NCI-H1048 (cell line): ENCODE results near the gene CCT7.
"Not testable (repeated sequence)": the region's sequence is repeated elsewhere in the genome, so short reads cannot be mapped to it uniquely, and the experiment has no call there.

Source experiments
- DNase-seq: peaks from one replicate; lab custom pipeline; 2025; lab: John Stamatoyannopoulos, UW

CCT7 gene

DNA sequence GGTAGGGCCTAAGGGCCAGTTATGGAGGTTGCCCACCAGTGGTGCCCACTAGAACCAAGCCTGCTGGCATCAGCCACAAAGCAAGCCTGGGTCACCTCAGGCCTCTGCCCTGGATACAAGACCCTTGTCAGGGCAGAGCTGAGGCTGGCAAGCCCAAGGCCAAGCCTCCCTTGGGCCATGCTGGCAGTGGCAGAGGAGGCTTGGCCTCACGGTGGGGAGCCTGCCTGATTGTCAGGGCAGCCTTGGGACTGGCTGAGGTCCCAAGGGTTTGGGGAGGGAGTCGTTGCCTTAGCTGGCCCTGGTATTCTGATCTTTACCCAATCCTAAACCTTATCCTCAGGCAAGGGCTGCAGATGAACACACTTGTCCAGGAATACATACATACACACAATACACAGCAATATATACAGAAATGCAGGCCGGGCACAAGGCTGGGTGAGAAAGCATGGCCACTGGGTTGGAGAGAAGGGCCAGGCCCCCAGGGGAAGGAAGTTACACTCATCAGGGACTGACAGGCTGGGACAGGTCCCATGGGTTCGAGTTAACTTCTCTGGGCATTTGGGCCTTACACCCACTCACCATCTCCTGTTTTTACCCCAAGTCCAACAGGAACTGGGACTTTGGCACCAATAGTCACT lies 21.0 kb downstream of the CCT7 start:
- DNase-seq, result no peak

DNA sequence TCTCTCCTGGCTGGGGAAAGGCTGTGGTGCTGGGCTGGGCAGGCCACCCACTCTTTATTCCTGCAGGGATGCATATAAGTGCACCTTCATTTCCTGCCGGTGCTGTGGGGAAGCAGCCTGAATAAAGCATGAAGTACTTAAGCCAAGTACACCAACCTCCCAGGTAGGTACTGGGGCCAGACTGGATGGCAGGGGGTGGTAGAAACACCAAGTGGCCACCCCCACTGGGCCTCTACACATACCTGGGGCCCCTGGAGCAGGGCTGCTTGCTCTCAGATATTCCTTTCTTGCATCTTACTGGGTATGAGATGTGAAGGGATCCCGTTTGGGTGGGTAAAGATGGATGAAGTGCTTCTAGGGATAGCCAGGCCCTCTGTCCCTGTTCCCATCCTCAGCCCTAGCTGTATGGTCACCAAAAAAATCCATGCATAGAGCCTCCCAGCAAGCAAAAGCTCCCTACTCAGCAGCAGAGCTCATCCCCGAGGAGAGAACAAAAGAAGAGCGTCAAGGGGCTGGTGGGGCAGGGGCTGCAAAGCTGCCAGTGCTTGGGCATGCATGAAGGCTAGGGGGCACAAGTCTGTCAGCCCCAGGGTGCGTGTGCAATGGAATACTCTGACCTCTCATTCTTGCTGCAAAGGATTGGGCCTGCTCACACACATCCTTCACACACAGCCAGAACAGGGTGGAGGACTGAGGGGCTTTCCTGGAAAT lies 22.0 kb downstream of the CCT7 start:
- no peak for DNase-seq

DNA sequence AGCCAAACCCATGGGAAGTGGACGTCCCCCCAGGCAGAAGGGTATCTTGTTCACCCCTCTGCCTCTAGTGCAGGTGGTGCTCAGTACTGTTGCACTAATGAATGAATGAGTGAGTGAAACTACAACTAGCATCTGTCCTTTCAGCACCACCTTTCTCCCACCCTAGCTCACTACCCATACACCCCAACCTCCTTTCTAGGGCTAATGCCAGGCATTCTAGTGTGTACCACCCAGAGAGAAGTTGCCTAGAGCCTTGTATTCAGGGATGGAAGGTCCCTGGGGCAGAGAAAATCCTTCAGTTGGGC lies 22.5 kb downstream of the CCT7 start:
- DNase-seq, result no peak

DNA sequence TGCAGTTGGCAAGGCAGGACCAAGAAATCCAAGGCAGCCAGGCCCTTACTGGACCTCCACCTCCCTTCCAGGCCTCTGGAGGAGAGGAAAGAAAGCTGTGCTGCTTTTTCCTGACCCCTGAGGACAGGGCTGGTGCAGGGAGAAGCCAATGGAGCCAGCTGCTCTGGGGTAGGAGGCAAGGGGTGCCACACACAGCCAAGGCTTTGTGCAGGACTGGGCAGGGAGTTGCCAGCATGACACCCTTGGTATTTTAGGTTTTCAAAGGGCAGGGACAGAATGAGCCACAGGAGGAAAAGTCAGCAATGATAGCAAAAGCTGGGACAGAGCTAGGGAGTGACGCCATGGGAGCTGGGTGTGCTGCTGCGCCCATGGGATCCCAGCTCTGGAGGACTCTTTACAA lies 22.9 kb downstream of the CCT7 start:
- DNase-seq, result no peak

DNA sequence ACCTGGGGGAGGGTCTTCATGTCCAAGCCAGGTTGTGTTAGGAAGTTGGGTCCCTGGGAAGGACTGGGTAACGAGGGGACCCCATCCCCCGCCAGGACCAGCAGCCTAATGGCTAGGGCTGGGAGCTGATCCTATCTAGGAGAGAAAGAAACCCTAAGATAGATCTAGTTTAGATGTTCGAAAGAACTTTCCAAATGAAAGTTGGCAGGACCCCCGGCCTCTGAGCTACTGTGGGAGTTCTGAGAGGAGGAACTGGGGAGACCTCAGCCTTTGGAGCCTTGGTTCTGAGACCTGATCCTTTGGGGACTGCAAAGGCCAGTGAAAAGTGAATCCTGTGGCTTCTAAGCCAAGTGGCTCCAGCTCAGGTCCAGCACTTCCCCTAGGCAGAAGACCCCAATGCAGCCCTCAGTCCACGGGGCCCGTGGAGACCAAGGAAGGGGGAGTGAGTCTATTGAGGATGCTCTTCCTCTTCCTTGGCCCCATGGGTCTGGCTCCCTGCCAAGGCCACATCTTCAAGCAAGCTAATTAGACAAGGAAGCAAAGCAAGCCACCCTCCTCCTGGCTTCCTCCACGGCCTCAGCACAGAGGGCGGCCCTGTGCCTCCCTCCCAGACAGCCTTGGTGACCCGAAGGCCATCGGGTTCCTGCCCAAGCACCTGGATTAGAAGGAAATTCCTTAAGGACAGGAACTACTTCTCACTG lies 23.5 kb downstream of the CCT7 start:
- DNase-seq, result no peak

DNA sequence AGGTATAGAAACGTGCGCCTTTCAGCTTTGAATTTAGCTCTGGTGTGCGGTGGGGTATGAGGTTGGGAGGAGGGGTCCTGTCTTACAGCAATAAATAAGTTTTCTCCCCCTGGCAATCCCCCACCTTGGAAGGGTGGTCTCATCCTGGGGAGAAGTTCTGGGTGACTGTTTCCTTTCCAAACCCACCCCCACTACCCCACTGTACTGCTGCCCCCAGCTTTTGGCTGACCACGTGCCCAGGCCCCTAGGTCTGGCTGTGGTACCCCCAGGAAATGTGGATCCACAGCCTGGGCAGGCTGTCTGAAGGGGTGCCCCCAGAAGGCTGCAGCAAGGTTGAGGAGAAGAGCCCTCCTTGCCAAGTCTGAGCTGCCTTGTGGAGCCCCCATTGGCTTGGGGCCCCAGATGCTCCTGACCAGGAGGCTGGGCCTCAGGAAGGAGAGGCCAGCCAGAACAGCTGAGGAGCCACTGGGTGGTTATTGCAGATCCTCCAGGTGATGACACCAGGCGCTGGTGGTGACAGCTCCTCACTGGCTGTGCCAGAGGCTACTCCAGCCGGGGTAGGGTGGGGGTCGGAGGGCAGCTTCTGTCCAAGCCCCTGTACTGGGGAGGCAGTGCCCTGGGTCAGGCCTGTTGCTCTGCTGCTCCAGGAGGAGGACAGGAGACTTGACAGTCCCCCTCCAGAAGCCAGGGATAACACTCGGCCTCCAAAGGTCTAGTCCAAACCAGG lies 24.2 kb downstream of the CCT7 start:
- no peak for DNase-seq

DNA sequence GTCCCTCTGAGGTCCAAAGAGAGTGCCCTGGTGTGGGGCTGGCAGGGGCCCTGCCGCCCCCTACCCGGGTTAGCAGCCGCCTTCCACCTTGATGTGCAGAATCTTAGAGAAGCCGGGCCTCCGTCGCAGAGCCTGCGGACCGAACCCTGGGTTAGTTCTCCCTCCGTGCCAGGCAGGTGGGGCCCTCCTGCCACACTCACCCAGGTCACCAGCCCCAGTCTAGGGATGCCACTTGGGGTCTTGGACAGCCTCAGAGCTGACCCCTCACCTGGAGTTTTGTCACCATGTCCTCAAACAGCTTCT lies 24.8 kb downstream of the CCT7 start:
- no peak for DNase-seq

DNA sequence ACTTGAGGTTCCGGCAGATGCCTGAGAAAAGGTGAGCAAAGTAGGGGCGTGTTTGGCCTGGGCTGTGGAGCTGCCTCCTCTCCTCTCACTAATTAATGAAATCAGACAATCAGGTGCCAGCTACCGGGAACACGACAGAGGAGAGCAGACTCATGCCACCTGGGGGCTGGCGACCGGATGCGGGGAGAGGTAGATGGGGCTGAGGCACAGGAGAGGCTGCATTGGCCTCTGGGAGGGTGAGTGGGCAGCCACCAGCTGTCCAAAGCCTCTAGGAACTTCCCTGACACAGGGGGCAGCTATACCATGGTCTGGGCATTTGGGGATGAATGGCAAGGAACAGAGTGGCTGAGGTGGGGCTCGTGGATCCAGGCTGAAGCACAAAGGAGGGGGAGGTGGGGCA lies 25.2 kb downstream of the CCT7 start:
- no peak for DNase-seq

DNA sequence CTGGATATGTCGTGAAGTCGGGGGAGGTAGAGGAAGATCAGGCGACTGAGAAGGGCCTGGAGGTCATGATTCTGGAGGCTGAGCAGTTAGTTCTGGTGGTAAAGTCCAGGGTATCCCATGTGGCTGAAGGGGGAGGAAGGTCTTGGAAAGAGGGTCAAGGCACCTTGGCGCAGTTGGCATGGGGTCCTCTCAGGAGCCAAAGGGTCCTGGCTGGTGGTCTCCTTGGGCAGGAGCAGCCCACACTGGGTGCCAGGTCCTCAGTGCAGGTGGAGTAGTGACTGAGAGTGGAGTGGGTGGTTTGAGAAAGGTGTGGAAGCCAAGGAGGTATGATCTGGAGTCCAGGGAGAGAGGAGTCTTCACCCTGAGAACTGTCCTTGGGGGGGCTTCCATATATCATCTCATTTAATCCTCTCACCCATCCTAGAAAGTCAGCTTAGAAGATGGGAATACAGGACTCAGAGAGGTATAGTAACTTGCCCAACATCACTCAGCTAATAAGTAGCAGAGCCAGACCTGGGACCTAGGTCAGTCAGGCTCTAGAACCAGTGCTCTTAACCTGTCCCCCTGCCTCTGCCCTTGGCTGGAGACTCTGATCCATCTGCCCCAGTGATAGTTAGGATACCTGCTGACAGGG lies 25.7 kb downstream of the CCT7 start:
- DNase-seq, result no peak

DNA sequence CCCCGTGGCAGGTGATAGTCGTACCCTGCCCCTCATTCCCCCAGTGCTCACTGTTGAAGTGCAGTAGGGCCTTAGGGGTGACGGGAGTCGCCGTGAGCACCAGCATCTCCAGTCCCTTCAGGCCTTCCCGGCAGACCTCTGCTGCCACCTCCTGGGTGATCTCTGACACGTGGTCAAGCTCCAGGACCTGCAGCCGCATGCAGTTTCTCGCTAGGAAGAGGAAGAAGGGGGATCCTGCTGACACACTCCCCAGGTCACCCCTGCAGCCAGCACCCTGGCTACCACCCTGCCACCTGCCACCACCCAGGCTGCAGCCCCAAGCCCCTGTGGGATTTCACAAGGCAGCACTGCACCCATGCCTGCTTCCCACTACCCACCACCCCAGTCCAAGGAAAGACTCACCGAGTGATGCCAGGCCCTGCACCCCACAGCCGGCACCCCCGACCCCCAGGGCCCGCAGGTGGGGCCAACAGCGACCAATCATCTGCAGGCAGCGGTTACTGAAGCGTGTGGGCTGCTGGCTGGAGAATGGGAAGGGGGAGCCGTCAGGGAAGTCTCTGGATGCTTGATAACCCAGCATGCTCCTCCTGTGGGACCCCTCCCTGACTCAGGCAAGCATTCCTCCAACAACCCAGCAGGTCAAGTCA lies 26.4 kb downstream of the CCT7 start:
- DNase-seq, result no peak

DNA sequence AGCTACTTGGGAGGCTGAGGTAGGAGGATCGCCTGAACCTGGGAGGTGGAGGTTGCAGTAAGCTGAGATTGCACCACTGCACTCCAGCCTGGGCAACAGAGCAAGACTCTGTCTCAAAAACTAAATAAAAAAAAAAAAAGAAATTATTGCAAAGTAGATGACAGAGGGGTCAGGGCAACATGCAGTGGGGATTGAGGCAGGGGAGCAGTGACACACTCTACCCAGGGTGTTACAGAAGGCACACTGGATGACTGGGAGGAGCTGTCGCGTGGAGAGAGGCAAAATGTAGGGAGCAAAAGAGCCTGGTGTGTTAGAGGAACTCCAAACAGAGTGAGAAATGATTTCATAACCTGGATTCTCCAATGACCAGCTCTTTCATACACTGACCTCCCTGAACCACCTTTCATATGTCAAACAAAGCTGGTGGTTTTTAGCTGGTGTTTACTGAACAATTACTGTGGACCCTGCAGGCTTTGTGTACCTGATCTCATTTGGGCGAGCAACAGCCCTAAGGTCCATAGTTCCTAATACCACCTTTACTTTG lies 28.1 kb downstream of the CCT7 start:
- DNase-seq, result no peak

DNA sequence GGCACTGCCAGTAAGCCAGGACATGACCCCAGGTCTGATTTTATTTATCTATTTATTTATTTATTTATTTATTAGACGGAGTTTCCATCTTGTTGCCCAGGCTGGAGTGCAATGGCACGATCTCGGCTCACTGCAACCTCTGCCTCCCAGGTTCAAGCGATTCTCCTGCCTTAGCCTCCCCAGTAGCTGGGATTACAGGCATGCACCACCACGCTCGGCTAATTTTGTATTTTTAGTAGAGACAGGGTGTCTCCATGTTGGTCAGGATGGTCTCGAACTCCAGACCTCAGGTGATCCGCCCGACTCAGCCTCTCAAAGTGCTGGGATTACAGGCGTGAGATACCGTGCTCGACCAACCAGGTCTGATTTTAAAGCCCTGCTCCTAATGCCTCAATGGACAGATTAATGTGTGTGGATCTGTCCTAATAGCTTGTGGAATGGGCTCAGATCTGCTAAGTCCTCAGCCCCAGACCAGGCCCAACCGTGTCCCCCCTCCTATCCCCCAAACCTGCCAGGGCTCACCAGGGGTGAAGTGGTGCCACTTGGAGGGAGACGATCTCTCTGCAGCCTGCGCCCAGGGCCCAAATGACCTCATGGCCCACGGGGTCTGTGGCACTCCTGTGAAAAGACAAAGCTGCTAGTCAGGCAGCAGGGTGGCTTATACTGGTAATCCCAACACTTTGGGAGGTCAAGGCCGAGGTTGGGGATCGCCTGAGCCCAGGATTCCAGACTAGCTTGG lies 28.8 kb downstream of the CCT7 start:
- not testable (repeated sequence) for DNase-seq

DNA sequence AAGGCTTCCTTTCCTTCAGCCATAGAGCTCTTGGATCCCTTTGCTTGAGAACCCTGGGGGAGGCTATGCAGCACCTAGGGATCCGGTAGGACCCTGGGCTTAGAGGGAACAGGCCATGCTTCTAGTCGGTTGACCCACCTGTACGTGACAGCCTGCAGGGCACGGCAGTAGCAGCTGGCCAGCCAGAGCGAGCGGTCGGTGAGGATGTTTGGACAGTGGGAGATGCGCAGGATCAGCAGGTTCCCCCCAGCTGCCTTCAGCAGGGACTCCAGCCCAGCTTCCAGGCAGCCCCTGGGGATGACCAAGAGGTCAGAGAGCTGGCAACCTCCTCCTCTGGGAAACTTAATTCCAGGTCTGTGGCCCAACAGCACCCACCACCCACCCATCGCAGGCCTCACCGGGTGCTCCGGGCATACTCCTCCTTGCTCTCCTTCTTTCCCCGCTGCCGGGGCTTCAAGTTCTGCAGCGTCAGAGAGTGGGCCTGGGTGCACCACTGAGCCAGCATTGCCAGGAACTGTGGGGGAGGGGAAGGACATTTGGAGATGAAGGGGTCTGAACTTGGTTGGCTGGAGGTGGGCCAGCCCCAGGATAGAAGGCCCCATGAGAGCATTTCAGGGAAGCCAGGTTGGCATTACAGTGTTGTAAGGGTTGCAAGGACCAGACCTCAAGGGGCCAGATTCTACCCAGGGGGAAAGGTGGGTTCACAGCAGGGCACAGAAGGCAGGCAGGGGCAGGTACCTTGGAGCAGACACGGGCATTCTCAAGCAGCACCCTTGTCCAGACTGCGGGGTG lies 29.6 kb downstream of the CCT7 start:
- DNase-seq, result no peak

DNA sequence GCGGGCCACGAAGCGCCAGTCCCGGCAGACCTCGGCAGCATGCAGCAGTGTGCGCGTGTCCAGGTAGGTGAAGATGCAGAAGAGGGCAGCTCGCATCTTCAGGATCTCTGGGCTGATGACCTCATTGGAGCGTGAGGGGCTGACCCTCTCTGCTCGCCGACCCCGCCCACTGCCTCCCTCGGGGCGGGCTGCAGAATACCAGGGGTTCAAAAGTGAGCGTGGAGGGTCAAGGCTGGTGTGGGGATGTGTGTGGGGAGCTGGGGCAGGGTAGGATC lies 30.2 kb downstream of the CCT7 start:
- DNase-seq, result no peak

DNA sequence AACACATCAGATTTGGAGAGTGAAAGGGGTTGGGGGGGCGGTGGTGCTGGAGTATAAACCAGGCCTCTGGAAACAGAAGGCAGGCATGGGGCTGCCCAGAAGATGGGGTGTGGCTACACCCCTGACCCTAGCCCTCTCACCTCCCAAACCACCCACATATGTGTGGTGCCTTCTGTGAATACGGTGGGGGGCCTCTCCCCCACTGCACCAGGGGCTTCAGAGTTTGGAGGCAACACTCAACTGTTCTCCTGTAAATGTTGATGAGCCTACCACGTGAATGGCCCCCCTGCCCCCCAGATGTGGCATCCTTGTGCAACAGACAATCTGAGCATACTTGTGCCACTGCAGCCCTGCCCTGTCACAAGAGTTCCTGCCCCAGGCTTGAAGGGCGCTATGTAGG lies 30.7 kb downstream of the CCT7 start:
- no peak for DNase-seq

DNA sequence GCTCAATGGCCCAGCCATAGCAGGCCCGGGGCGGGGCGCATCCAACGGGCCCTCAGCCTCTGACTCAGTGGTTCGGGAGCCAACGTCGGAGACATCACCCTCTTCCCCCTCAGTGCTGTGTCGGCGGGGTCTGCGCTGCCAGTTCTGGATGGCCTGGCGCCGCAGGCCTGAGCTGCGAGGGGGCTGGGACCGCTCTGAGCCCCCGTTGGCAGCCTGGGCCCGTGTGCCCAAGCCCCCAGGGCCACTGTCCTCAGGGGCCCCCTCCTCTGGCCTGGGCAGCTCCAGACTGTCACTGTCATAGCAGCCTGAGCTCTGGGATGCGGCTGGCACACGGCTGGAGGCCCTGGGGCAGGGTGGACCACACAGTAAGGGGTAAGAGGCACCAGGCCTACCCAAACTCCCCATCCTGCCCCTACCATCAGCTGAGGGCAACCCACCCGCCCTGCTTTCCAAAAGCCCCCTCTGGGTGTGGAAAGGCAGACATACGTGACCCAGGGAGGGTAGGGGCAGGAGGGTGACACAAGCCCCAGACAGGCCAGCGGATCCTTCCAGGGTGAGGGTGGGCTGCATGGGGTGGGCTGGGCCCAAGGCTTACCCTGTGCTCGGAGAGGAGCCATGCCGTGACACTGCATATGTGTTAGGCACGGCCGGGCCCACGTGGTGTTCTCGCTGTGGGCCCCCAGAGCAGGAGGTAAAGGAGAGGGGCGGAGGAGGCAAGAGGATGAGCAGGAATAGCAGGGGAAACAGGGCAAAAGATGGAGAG lies 31.4 kb downstream of the CCT7 start:
- DNase-seq, result no peak

DNA sequence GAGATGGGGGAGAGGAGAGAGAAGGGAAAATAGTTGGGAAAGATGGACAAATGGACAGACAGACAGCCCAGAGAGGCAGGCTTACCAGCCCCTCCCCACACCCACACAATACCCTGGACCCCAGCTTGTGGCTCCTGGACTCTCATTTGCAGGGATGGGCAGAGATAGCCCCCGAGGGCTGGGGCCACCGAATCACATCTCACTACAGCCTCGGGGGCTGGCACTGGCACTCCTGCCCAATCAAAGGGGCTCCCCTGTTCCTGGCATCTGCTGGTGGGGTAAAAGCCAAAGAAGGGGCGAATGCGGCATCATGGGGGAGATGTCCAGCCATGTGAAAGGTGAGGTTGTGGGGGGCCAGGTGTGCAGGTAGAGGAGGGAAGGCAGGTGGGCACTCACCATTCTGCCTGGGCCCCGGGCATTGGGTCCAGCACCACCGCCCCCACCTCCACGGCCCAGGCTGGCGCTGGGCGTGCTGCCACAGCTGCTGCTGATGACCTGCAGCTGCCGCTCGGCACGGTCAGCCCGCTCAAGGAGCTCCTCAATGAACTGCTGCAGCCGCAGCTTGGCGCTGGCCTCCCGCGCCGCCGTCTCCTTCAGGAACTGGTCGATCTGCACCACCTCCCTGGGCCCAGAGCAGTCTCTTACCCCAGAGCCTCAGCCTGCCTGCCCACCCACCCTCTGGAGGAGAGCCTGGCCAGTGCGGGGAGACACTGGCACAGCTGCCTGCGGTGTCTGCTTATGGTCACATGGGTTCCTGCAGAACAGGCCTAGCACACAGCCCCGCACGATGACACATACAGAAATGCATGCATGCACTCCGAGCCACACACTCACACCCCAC lies 32.2 kb downstream of the CCT7 start:
- no peak for DNase-seq

DNA sequence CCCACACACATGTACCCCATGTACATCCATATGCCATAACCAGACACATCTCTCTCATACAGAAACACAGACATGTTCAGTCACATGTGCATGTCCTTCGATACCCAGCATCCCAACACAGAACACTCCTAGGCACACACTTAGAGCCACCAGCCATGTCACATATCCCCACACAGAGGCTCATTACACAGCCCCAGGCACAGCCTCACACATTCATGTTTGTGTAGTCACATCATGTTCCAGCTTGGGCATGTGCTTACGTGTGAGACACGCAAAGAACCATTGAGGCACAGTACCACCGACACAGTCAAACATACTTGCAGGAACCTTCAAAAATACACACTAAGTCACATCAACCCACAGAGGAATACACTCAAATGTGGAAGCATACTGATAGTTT lies 32.9 kb downstream of the CCT7 start:
- no peak for DNase-seq

DNA sequence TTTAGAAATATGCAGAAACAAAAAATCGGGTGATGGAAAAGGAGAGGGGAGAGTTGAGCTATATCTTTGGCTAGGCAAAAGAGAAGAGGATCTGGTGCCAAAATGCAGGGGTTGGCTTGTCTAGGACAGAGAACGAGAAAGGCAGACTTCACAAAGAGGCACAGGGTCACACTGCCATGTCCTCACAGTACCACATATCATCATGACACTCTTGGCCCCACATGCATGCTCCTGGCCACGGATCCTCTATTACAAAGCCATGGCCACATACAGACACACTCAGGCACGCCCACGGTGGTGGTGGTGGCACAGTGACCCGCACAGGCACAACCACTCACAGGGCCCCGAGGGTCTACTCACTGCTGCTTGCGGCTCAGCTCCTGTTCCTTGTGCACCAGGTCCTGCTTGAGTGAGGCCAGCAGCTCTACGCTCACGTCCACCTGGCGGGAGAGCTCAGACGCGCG lies 34.3 kb downstream of the CCT7 start:
- DNase-seq, result no peak
